Cerebellar cortex (tissue), 1 donor: ENCODE measurements around the gene RAB15.

Experiments used
- DNase-seq: peaks from one replicate; pipeline ENCODE4 v3.0.0-alpha.2; 2015; ENCODE audit warnings: low spot score

The RAB15 gene

GRCh38 chr14:64990296-64990695 lies 18.2 kb upstream of the RAB15 start:
- DNase-seq = no peak

DNA sequence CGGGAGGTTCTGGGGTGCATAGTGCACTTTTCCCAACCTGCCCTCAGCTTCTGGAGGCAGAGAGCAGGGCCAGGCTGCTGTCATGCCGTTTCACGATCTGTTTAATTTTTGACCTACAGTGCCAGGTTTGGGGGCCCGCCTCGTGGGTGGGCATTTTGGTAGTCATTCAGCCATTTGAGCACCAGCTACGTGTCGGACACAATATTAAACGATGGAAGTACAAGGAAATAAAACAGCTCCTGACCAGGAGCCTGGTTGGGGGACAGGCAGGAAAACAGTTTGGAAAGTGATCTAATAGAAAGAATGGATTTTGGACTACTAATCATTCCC lies 15.3 kb upstream of the RAB15 start:
- no peak for DNase-seq

DNA sequence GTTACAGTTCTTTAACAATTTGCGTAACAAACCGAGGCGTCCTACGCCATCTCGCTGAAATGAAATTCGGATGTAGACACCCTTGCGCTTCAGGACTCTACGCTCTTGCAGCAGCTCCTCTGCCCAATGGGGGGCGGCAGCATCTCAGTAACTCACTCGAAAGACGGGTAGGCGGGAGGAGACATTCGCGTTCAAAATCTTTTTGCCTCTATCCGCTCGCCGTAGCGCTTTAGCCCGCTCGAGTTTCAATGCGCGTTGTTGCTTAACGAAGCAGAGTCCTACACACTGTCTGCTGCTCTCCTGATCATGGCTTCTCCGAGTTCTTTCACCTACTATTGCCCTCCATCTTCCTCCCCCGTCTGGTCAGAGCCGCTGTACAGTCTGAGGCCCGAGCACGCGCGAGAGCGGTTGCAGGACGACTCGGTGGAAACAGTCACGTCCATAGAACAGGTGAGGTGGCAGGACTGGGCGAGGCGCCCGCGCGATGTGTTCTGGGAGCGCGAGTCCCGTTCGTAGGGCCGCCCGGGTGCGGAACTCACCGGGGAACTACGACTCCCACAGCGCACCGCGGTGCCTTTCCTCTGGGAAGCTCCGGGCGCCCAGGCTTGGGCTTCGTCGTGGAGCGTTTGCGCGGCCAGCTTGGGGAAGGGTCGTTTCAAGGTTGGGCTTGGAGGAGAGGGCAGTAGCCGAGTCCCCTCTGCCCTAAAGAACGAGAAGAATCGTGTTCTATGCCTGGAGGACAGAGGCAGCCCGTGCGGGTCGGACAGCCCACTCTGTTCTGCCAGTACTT lies 14.7 kb upstream of the RAB15 start, which contains the start of gene FNTB:
TSS of gene FNTB (plus strand) at position 248 of the 790 bp plus-strand sequence. CDS start at position 307, 59 bp downstream.
- DNase-seq = peak; percentile 98

DNA sequence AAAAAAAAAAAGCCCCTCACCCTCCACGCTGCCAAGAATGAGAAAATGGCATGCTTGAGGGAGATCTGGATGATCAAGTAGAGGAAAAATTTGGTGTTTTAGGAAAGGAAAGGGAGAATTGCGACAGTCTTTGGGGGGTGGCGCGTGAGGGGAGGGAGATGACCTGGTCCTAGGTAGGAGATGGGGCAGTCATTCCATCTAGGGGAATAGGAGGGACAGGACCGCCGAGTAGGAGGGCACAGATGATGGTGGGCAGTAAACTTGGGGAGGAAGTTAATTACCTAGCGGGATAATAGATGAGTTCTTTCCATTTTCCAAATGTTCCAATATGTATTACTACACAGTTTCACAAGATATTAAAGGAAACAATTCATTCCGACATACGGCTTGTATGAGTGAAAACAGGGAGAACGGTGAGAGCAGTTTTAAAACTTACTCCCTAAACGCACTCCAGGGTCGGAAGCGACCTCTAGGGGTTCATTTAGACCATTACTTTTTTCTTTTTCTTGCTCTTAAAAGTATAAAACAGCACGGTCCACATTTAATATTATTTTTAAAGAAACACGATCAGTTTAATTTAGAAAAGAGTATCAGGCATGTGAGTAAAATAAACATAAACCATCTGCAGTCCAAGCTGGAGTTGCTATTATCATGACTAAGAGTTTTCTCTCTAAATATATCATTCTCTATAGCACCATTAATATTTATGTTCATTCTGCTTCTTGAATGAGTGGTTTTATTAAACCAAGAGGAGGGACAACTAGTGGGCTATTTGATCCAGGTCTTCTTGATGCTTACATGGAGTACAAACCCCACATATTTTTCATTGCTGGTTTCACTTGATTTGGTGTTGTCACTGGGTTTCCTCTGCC lies 11.5 kb upstream of the RAB15 start:
- DNase-seq = peak; percentile 86

- DNase-seq = no peak
Measured at GRCh38 chr14:64979336-64980074, 7.4 kb upstream of the RAB15 start.

- DNase-seq = no peak
Measured at GRCh38 chr14:64974563-64974962, 2.4 kb upstream of the RAB15 start.

DNA sequence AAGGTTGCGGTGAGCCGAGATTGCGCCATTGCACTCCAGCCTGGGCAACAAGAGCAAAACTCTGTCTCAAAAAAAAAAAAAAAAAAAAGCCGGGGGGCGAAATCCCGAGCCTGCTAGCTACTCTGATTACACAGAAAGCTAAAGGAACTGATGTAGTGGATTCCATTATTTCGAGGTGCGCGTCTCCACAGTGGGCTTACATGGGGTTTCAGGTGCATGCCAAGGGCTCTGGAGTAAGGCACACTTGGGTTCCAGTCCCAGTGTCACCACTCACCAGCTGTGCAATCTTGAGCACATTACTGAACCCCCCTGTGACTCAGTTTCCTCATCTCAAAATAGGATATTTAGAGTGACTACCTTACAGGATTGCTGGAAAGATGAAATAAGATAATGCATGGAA lies 1.7 kb upstream of the RAB15 start:
- no peak for DNase-seq

- peak; percentile 61 for DNase-seq
Measured at GRCh38 chr14:64973026-64973442, 898 bp upstream of the RAB15 start.

DNA sequence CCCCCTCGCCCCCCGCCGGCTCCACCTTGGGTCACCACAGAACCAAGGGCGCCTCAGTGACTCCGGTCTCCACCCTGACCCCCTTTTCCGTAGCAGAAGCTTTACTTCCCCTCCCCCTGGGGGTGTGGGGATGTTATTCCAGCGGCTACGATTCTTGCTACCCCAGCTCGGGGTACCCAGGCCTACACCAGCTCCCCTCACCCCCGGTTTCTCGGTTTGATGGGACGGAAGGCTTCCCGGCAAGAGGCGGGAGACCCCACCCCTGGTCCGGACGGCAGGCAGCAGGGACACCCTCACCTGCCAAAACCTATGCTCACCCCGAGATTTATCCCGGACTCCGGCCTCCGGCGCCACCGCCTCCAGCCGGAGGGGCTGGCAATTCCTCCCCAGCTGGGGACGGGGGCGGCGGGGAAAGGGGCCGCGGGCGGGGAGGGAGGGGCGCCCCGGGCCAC lies 619 bp downstream of the RAB15 start:
- no peak for DNase-seq

- peak; percentile 57 for DNase-seq
Measured at GRCh38 chr14:64970776-64971477, 1.2 kb downstream of the RAB15 start.

GRCh38 chr14:64970041-64970440 lies 2.1 kb downstream of the RAB15 start:
- DNase-seq = peak; percentile 49

GRCh38 chr14:64968651-64969050 lies 3.5 kb downstream of the RAB15 start:
- DNase-seq = peak; percentile 41

DNA sequence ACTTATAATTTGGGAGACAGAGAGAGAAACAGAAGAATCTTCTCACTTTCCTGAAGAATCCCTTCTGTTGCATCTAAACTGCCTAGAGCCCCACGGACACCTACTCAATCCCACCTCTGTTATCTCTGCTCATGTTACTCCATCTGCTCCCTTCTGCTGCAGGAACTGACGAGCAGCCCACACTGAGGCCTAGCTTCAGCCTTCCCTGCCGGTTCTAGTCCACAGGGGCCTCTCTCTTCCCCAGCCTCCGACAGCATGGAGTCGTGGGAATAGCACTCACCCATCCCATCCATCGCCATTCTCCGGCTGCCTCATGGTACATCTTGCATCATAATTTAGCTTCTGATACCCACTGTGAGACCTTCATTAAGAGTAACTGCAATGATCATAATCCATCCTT lies 4.0 kb downstream of the RAB15 start:
- peak; percentile 46 for DNase-seq

DNA sequence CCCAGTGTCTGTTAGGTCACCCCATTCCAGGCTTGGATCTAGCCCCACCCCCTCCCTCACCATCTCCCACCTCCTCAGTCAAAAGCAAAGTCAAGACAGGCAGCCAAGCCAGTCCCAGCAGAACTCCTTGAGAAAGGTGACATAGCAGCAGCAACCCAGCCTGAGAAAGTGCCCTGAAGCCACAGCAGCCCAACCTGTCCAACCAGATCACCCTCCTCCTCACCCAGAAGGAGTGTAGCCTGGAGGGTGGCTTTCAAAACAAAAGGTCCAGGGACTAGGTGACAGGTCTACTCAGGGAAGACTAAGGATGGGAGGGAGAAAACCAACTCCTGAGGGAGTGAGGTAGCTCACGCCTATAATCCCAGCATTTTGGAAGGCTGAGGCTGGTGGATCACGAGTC lies 5.2 kb downstream of the RAB15 start:
- peak; percentile 10 for DNase-seq

DNA sequence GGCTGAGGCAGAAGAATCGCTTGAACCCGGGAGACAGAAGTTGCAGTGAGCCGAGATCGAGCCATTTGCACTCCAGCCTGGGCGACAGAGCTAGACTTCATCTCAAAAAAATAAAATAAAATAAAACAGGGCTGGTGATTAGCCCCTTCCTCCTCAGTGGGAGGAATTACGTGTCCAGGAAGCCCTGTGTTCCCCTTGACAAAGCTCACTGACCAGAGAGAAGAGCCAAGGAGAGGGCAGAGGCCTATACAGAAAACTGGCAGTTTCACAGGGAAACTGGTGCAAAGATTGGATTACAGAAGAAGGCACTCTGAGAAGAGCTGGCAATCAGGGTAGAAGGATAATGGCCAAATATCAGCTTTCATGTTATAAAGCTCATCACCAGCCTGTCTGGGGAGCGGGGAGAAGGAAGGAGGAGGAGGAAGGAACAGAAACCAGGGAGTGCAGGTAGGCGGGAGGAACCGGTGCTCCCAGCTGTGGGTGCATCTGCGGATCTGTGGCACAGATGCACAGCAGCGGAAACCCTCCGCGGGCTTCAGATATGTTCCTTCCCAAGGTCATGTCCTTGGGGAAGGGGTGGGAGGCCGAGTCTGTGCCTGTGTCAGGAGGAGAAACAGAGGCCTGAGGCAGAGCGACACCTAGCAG lies 6.7 kb downstream of the RAB15 start:
- peak; percentile 20 for DNase-seq

DNA sequence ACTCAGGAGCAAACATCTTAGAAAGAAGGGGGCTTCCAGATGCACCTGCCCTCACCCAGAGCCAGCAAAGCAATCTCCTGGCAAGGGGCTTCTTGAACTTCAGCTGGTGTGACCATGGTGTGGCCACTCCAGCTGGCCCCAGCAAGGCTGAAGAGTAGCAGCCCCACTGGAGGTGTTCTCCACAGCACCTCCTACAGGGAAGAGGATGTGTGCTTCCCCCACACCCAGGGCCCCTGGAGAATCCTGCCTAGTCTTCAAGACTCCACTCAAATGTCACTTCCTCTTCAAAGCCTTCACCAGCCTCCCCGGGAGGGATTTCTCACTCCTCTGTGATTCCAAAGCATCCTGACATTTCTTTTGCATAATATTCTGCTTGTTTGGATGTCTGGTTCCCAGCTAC lies 8.5 kb downstream of the RAB15 start:
- DNase-seq = no peak

- DNase-seq = peak; percentile 97
Measured at GRCh38 chr14:64960762-64961276, 11.3 kb downstream of the RAB15 start.

DNA sequence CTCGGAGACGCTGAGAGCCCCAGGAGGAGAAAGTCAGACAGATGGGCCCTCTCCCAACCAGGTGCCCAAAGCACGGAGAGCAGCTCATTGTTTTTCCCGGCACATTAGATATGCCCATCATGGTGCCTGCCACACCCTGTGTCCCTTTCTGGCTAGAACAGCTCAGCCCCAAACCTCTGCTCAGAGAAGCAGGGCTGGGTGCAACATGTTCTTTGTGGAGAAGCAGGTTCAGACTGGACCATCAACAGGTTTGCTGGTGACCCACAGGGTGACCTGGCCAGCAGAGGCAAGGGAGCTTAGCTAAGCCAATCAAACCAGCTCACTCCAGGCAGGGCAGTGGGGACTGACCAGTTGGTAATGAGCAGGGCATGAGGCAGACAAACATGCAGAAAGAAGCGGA lies 13.4 kb downstream of the RAB15 start:
- no peak for DNase-seq

DNA sequence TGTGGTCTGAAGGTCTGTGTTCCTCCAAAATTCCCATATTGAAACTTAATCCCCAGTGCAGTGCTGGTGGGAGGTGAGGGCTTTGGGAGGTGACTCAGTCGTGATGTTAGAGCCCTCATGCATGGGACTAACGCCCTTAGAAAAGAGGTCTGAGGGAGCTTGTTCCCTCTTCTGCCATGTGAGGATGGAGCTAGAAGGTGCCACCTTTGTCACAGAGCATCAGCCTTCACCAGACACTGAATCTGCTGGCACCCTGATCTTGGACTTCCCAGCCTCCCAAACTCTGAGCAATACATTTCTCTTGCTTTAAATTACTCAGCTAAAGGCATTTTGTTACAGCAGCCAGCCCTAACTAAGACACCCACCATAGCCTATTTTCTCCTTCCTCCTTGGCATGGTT lies 13.9 kb downstream of the RAB15 start:
- no peak for DNase-seq

DNA sequence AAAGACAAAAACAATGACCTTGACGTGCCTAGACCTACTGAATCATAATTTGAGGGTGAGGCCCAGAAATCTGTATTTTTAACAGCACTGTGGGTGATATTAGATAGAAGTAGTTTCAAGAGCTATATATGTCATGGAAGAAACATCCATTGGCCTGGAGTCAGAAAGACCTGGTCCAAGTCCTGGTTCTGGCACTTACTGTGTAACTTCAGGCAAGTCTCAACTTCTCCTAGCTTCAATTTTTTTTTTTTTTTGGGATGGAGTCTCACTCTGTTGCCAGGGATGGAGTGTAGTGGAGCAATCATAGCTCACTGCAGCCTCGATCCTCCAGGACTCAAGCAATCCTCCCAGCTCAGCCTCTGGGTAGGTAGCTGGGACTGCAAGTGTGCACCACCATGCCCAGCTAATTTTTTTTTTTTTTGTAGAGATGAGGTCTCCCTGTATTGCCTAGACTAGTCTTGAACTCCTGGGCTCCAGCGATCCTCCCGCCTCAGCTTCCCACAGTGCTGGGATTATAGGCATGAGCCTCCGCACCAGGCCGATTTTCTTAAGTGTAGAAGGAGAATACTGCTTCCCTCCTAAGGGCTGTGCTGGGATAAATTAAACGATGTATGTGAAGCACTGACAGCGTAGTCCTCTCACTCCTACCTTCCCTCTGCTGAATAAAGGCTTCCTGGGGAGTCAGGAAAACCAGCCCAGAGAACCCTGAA lies 15.3 kb downstream of the RAB15 start:
- no peak for DNase-seq
